Astrocyte of the spinal cord (primary cell): ENCODE data around the gene GALNT17.

ENCODE experiments used
- DNase-seq: peaks from one replicate; pipeline ENCODE4 v3.0.0; 2011; ENCODE audit warnings: low read depth, low spot score
- H3K4me3 ChIP-seq: 2 replicates; pipeline ENCODE4 v1.5.1; 2011; ENCODE audit warnings: low read depth, mild to moderate bottlenecking, low read length, moderate library complexity
- in situ Hi-C: cut with HindIII; loops from 2 replicates; pipeline ENCODE4 v1.10.0; 2017; ENCODE audit warnings: low sequenced_read_pairs
- TF ChIP-seq, protein P1 (sequence below): IDR thresholded peaks from 2 replicates; pipeline ENCODE4 v1.5.1; 2012; ENCODE audit warnings: low read depth, mild to moderate bottlenecking, low read length, inconsistent platforms

The GALNT17 gene

DNA sequence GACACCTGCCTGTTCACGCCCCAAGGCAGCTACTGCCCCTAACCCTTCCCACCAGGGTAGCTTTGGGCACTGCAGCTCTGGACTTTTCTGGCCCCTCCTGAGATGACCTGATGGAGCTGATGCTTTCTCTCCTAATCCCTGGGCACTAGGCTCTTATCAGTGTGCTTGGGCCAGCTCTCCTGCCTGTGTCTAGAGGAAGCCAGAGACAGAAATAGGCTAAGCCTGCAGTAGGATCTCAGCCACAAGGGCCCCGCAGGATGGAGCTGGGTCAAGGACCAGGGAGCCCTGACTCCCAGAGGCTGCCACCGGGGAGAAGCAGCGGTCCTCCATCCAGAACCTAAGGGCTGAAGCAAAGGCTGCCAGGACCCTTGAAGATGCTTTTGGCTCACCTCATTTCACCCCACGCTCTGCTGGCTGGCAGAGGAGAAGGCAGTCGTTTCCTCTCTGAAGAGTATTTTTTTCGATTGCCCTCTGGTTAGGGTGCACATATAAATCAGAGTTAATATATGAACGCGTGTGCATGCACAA is 580.8 kb downstream of the GALNT17 start:
- TF ChIP-seq, protein P1, sequence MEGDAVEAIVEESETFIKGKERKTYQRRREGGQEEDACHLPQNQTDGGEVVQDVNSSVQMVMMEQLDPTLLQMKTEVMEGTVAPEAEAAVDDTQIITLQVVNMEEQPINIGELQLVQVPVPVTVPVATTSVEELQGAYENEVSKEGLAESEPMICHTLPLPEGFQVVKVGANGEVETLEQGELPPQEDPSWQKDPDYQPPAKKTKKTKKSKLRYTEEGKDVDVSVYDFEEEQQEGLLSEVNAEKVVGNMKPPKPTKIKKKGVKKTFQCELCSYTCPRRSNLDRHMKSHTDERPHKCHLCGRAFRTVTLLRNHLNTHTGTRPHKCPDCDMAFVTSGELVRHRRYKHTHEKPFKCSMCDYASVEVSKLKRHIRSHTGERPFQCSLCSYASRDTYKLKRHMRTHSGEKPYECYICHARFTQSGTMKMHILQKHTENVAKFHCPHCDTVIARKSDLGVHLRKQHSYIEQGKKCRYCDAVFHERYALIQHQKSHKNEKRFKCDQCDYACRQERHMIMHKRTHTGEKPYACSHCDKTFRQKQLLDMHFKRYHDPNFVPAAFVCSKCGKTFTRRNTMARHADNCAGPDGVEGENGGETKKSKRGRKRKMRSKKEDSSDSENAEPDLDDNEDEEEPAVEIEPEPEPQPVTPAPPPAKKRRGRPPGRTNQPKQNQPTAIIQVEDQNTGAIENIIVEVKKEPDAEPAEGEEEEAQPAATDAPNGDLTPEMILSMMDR = no peak
- DNase-seq = no peak
- no peak overlapping the region for H3K4me3 ChIP-seq
- in situ Hi-C loops = no loop called here

GRCh38 chr7:71716690-71717089 is 584.7 kb downstream of the GALNT17 start:
- in situ Hi-C loops = no loop called here
- TF ChIP-seq, protein P1 = no peak
- DNase-seq = no peak
- H3K4me3 ChIP-seq = no peak overlapping the region

- TF ChIP-seq, protein P1 = no peak
- in situ Hi-C loops = no loop called here
- H3K4me3 ChIP-seq = no peak overlapping the region
- no peak for DNase-seq
Measured at GRCh38 chr7:71718563-71718962, 586.6 kb downstream of the GALNT17 start.

GRCh38 chr7:71721742-71722141 is 589.8 kb downstream of the GALNT17 start:
- TF ChIP-seq, protein P1 = no peak

DNA sequence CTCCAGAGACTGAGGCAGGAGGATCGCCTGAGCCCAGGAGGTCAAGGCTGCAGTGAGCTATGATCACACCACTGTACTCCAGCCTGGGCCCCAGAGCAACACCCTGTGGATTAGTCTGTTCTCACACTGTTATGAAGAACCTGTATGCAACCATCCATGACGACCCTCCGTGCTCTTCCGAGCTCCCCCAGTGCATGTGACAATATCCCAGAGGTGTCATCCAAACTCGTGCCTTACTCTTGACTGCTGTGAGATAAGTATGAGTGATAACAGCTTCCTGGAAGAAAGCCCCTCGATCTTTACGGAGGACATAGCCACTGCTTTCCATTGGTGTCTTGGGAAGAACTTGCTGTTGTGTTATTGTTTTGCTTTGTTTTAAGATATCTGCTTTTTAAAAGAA is 591.9 kb downstream of the GALNT17 start:
- in situ Hi-C loops = no loop called here
- DNase-seq = no peak
- TF ChIP-seq, protein P1 = no peak

More at GRCh38 chr7:71721742-71722141, 589.8 kb downstream of the GALNT17 start:
- H3K4me3 ChIP-seq = no peak overlapping the region
- in situ Hi-C loops = no loop called here
- DNase-seq = no peak

GRCh38 chr7:71727347-71727746 is 595.4 kb downstream of the GALNT17 start:
- H3K4me3 ChIP-seq = no peak overlapping the region
- DNase-seq = no peak
- TF ChIP-seq, protein P1 = no peak
- in situ Hi-C loops = no loop called here

More for the DNA sequence above, 591.9 kb downstream of the GALNT17 start:
- H3K4me3 ChIP-seq = no peak overlapping the region
